Cardiac fibroblast (primary cell): ENCODE measurements around the gene XG.
A peak's percentile ranks its signal among the peaks of the same experiment; 100 is the strongest.
"Not testable (repeated sequence)": the region's sequence is repeated elsewhere in the genome, so short reads cannot be mapped to it uniquely, and the experiment has no call there.

Experiments used
- DNase-seq, 2 donors: peaks; one replicate each; pipeline versions ENCODE4 v3.0.0 to v3.0.0-alpha.2; 2010; ENCODE audit warnings: low read depth in 2 of 2
- H3K4me3 ChIP-seq, 2 donors: replicated peaks in 1 of 2; 1 replicate in 1 of 2; 2 replicates in 1 of 2; pipeline ENCODE4 v1.5.1; 2011; ENCODE audit warnings: low read depth in 2 of 2, low read length in 2 of 2, mild to moderate bottlenecking in 2 of 2, moderate library complexity in 1 of 2
- TF ChIP-seq, protein P1 (sequence below): IDR thresholded peaks from one replicate; pipeline ENCODE4 v1.5.1; 2011; ENCODE audit warnings: low read depth, mild to moderate bottlenecking, low read length, inconsistent platforms

The XG gene

GRCh38 chrX:2717312-2717711 is 34.5 kb upstream of the XG start:
- DNase-seq, result peak in 1 of 2 donors; percentile 32
- no peak overlapping the region for H3K4me3 ChIP-seq
- TF ChIP-seq, protein P1, sequence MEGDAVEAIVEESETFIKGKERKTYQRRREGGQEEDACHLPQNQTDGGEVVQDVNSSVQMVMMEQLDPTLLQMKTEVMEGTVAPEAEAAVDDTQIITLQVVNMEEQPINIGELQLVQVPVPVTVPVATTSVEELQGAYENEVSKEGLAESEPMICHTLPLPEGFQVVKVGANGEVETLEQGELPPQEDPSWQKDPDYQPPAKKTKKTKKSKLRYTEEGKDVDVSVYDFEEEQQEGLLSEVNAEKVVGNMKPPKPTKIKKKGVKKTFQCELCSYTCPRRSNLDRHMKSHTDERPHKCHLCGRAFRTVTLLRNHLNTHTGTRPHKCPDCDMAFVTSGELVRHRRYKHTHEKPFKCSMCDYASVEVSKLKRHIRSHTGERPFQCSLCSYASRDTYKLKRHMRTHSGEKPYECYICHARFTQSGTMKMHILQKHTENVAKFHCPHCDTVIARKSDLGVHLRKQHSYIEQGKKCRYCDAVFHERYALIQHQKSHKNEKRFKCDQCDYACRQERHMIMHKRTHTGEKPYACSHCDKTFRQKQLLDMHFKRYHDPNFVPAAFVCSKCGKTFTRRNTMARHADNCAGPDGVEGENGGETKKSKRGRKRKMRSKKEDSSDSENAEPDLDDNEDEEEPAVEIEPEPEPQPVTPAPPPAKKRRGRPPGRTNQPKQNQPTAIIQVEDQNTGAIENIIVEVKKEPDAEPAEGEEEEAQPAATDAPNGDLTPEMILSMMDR, result no peak

- no peak for DNase-seq
- no peak overlapping the region for H3K4me3 ChIP-seq
- TF ChIP-seq, protein P1, result no peak
These were observed 33.0 kb upstream of the XG start for GRCh38 chrX:2718821-2719220.

DNA sequence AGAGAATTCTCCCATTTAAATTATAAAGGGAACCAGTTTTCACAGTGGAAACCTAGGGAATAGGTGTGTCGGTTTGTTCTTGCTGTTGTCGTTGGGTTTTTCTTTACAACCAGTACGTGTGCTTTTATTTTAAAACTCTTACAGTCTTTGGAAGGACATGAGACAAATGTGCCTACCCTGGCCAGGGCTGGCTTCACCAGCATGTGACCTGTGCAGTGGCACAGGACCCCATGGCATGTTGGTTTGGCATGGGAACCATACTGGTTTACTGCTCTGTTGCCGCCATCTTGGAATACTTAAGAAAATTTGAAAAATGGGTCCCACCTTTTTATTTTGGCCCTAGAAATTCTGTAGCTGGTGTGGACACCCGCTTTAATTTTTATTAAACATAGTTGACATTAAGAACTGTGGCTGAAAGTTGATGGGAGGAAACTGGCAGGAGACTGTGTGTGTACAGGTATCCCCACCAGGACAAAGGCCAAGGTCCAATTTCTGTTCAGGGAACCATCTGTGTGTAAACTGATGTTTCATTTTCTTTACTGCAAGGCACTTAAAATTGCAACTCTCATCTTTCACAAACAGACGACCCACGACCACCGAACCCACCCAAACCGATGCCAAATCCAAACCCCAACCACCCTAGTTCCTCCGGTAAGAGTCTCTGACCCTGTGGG is 31.9 kb upstream of the XG start:
- TF ChIP-seq, protein P1, result no peak
- no peak overlapping the region for H3K4me3 ChIP-seq
- no peak for DNase-seq

DNA sequence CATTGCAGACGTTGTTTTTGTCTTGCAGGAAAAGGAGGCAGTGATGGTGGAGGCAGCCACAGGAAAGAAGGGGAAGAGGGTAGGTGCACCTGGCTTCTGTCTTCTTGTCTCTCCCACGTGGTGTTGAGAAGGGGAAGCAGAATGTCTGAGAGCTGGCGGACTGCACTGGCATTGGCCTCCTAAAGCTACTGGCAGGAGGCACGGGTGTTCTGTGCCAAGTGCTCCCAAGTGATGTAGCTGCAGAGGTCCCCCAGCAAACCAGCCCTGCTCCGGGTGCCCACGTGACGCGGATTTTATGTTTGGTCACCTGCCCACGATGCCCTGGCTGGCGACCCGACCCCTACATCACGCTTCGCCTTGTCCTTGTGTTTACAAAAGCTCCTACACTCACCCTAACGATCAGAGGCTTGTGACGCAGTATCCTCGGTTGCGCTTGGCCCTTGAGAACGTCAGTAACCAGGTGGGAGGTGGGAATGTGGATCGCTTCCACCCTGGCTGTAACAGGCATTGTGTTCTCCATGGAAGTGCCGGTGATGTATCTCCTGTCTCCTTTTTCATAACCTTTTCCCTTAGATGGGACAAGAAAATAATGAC is 28.5 kb upstream of the XG start:
- no peak for DNase-seq
- TF ChIP-seq, protein P1, result no peak
- H3K4me3 ChIP-seq, result no peak overlapping the region

DNA sequence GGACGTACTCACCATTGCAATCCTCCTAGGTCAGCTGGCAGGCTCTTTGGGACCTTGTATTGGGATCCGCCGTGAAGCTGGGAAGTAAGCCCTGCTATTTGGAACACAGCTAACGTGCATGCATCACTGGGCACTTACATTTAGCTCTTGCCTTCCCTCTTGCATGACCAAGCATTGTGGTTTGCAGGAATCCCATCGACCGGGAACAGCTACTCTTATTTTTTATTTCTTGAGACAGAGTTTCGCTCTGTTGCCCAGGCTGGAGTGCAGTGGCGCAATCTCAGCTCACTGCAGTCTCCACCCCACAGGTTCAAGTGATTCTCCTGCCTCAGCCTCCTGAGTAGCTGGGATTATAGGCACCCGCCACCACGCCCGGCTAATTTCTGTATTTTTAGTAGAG is 24.6 kb upstream of the XG start:
- H3K4me3 ChIP-seq, DNase-seq: not testable (repeated sequence)

GRCh38 chrX:2732076-2732475 is 19.8 kb upstream of the XG start:
- DNase-seq, result no peak
- no peak overlapping the region for H3K4me3 ChIP-seq
- TF ChIP-seq, protein P1, result no peak

DNA sequence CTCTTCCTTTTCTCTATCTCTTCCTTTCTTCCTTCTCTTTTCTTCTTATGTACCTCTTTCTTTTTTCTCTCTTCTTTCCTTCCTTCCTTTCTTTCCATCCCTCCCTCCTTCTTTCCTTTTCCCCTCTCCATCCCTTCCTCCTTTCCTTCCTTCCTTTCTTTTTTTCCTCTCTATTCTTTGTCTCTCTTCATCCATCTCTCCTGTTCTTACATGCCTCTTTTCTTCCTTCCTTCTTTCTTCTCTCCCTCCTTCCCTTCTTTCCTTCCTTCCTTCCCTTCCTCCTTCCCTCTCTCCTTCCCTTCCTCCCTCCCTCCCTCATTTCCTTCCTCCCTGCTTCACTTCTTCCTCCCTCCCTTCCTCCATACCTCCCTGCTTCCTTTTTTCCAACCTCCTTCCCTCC is 19.2 kb upstream of the XG start:
- TF ChIP-seq, protein P1, result no peak
- no peak overlapping the region for H3K4me3 ChIP-seq
- DNase-seq, result no peak
